ENCODE data around the gene ARID1B. TPM values are rescaled to one million over a fixed set of nuclear protein-coding genes. Genes with fewer than 3 reads are reported as not detected.

ARID1B gene
- total and polyA plus RNA-seq, 2 donors (not counting 1 experiment from before 2014, with no cell fraction given): 47.2 to 280 TPM

GRCh38 chr6:156862711-156863110, 85.5 kb downstream of the ARID1B start:
- ChIA-PET CTCF (interaction anchor here (0.9 to 1.4 kb wide), 2 partner anchors 11 to 14 kb away, joined by 3 to 5 read pairs; no protein-coding TSS in a partner anchor), POLR2A (no interaction called here)
- peaks cover 85% of the 10 kb centered on the region for H3K4me1 Mint-ChIP-seq
- DNase-seq (no peak), ATAC-seq (ENCODE audit: low read depth) (no peak)
- no peaks in the 10 kb centered on the region for H3K9me3 Mint-ChIP-seq (ENCODE audit: insufficient read depth)
- H3K27ac Mint-ChIP-seq: peak overlapping the region; percentile 38
- no peak overlapping the region for H3K4me3 ChIP-seq (ENCODE audit: control extremely low read depth in 1 of 5, extremely low read depth in 1 of 5, insufficient read depth in 1 of 5, low read depth in 2 of 5, low read length in 4 of 5)
- no peaks in the 10 kb centered on the region for H3K9me3 ChIP-seq (ENCODE audit: control extremely low read depth in 1 of 3, control insufficient read depth in 2 of 3, insufficient read depth in 1 of 3, low read length in 2 of 3)
- H3K27me3 ChIP-seq (replicated peaks in 1 of 4; ENCODE audit: control extremely low read depth in 1 of 4, control insufficient read depth in 3 of 4, insufficient read depth in 4 of 4, low read length in 3 of 4): no peaks in the 10 kb centered on the region
- H4K20me1 ChIP-seq (ENCODE audit: control insufficient read depth, insufficient read depth, low read length, poor library complexity, severe bottlenecking): peaks cover 95% of the 10 kb centered on the region
- intact Hi-C loops (cut with micrococcal nuclease): loop anchor here (5.0 kb wide), 1 partner anchor 35 kb away; no protein-coding TSS in a partner anchor
- 100% methylated on average over 2 of the region's 7 CpGs for WGBS (ENCODE audit: insufficient coverage)
- peaks cover 0 to 3% of the 10 kb centered on the region in 2 experiments for H3K36me3 ChIP-seq (replicated peaks in 1 of 2; ENCODE audit: control extremely low read depth in 1 of 2, control insufficient read depth in 1 of 2, extremely low read depth in 1 of 2, insufficient read depth in 2 of 2, low read length in 1 of 2)
- peak overlapping the region; percentile 9 for H3K4me2 ChIP-seq (replicated peaks; ENCODE audit: low read depth, low read length, poor library complexity, severe bottlenecking)
- no peaks in the 10 kb centered on the region for H3K27me3 Mint-ChIP-seq
- peak overlapping the region in 1 of 2 donors; percentile 40 for H3K27ac ChIP-seq (ENCODE audit: low read length in 2 of 2)
- peaks cover 100% of the 10 kb centered on the region for H3K79me2 ChIP-seq (ENCODE audit: control insufficient read depth, insufficient read depth, low read length)
- peaks cover 47 to 55% of the 10 kb centered on the region in 2 donors for H3K4me1 ChIP-seq (ENCODE audit: control insufficient read depth in 2 of 2, insufficient read depth in 2 of 2, low read length in 2 of 2)
- peak overlapping the region; percentile 15 for H3K4me3 Mint-ChIP-seq
- no peak overlapping the region for H2AFZ ChIP-seq (ENCODE audit: insufficient read depth, low read depth, low read length, poor library complexity, severe bottlenecking)
- H3K9ac ChIP-seq (ENCODE audit: low read length): no peak overlapping the region
- TF ChIP-seq EZH2 (IDR thresholded peaks at IDR 0.05; ENCODE audit: borderline replicate concordance, insufficient read depth, low read depth, low read length, poor library complexity, severe bottlenecking) (no peak), CTCF (IDR thresholded peaks at IDR 0.05) (no peak)

- ATAC-seq (ENCODE audit: low read depth): no peak
- peaks cover 0 to 3% of the 10 kb centered on the region in 2 experiments for H3K36me3 ChIP-seq (replicated peaks in 1 of 2; ENCODE audit: control extremely low read depth in 1 of 2, control insufficient read depth in 1 of 2, extremely low read depth in 1 of 2, insufficient read depth in 2 of 2, low read length in 1 of 2)
- H3K4me2 ChIP-seq (replicated peaks; ENCODE audit: low read depth, low read length, poor library complexity, severe bottlenecking): peak overlapping the region; percentile 9
- no peak overlapping the region for H3K4me3 Mint-ChIP-seq
- ChIA-PET POLR2A (no interaction called here), CTCF (interaction anchor here (1.4 kb wide), 1 partner anchor 11 kb away, joined by 5 read pairs; no protein-coding TSS in a partner anchor)
- H3K27ac Mint-ChIP-seq: peak overlapping the region; percentile 39
- no peak overlapping the region for H3K4me3 ChIP-seq (ENCODE audit: control extremely low read depth in 1 of 5, extremely low read depth in 1 of 5, insufficient read depth in 1 of 5, low read depth in 2 of 5, low read length in 4 of 5)
- H3K79me2 ChIP-seq (ENCODE audit: control insufficient read depth, insufficient read depth, low read length): peaks cover 100% of the 10 kb centered on the region
- no peak overlapping the region for H2AFZ ChIP-seq (ENCODE audit: insufficient read depth, low read depth, low read length, poor library complexity, severe bottlenecking)
- H3K27ac ChIP-seq (ENCODE audit: low read length in 2 of 2): peak overlapping the region in 1 of 2 donors; percentile 40
- no peak for TF ChIP-seq CTCF (IDR thresholded peaks at IDR 0.05)
- no peak for TF ChIP-seq EZH2 (IDR thresholded peaks at IDR 0.05; ENCODE audit: borderline replicate concordance, insufficient read depth, low read depth, low read length, poor library complexity, severe bottlenecking)
- peaks cover 88% of the 10 kb centered on the region for H3K4me1 Mint-ChIP-seq
- no peak for DNase-seq
- H3K9ac ChIP-seq (ENCODE audit: low read length): no peak overlapping the region
- H3K27me3 Mint-ChIP-seq: no peaks in the 10 kb centered on the region
- no peaks in the 10 kb centered on the region for H3K27me3 ChIP-seq (replicated peaks in 1 of 4; ENCODE audit: control extremely low read depth in 1 of 4, control insufficient read depth in 3 of 4, insufficient read depth in 4 of 4, low read length in 3 of 4)
- H4K20me1 ChIP-seq (ENCODE audit: control insufficient read depth, insufficient read depth, low read length, poor library complexity, severe bottlenecking): peaks cover 95% of the 10 kb centered on the region
- peaks cover 46 to 60% of the 10 kb centered on the region in 2 donors for H3K4me1 ChIP-seq (ENCODE audit: control insufficient read depth in 2 of 2, insufficient read depth in 2 of 2, low read length in 2 of 2)
- H3K9me3 ChIP-seq (ENCODE audit: control extremely low read depth in 1 of 3, control insufficient read depth in 2 of 3, insufficient read depth in 1 of 3, low read length in 2 of 3): no peaks in the 10 kb centered on the region
- intact Hi-C loops (cut with micrococcal nuclease): loop anchor here (5.0 kb wide), 1 partner anchor 36 kb away; no protein-coding TSS in a partner anchor
- H3K9me3 Mint-ChIP-seq (ENCODE audit: insufficient read depth): no peaks in the 10 kb centered on the region
These were observed 86.3 kb downstream of the ARID1B start for GRCh38 chr6:156863504-156863903.
